Coronary artery (tissue), 2 donors: ENCODE measurements around the gene MYBPH.

ENCODE experiments used
- DNase-seq: peaks from one replicate; pipeline ENCODE4 v3.0.0-alpha.2; 2017; ENCODE audit warnings: low spot score
- H3K27ac ChIP-seq, 2 donors: fragments of 200-600 bp; sonication (generic); one replicate each; pipeline ENCODE4 v1.5.1; 2016 to 2019
- H3K4me3 ChIP-seq: fragments of 200-600 bp; sonication (generic); 2 replicates; pipeline ENCODE4 v1.5.1; 2016; ENCODE audit warnings: mild to moderate bottlenecking, moderate library complexity
- CTCF ChIP-seq: fragments of 200-600 bp; sonication (generic); IDR thresholded peaks from one replicate; pipeline ENCODE4 v1.5.1; 2019; ENCODE audit warnings: antibody characterized with exemption

Gene MYBPH

GRCh38 chr1:203210350-203210749, 34.7 kb upstream of the MYBPH start:
- TF ChIP-seq CTCF = no peak

GRCh38 chr1:203208181-203208580, 32.6 kb upstream of the MYBPH start:
- Histone ChIP-seq H3K4me3 (no peak overlapping the region), H3K27ac (no peak overlapping the region)
- no peak for DNase-seq
- TF ChIP-seq CTCF = no peak

More at GRCh38 chr1:203210350-203210749, 34.7 kb upstream of the MYBPH start:
- DNase-seq = no peak
- Histone ChIP-seq H3K27ac (no peak overlapping the region), H3K4me3 (no peak overlapping the region)

- no peak for TF ChIP-seq CTCF
- no peak overlapping the region for H3K27ac ChIP-seq
- no peak overlapping the region for H3K4me3 ChIP-seq
- no peak for DNase-seq
Observed at GRCh38 chr1:203207751-203208150, 32.1 kb upstream of the MYBPH start.

- H3K27ac ChIP-seq = no peak overlapping the region
- no peak overlapping the region for H3K4me3 ChIP-seq
- no peak for TF ChIP-seq CTCF
- no peak for DNase-seq
Observed at GRCh38 chr1:203206129-203206687, 30.6 kb upstream of the MYBPH start.

- DNase-seq = peak; percentile 57
- TF ChIP-seq CTCF = no peak
- H3K27ac ChIP-seq = no peak overlapping the region
- H3K4me3 ChIP-seq = no peak overlapping the region
Observed at GRCh38 chr1:203204756-203205155, 29.1 kb upstream of the MYBPH start.

GRCh38 chr1:203202431-203203245, 27.0 kb upstream of the MYBPH start:
- TF ChIP-seq CTCF = no peak
- peak overlapping the region in 1 of 2 donors; percentile 79 for H3K27ac ChIP-seq
- DNase-seq = peak; percentile 76

More at GRCh38 chr1:203202431-203203245, 27.0 kb upstream of the MYBPH start:
- H3K4me3 ChIP-seq = no peak overlapping the region
